GM12878 (cell line): ENCODE measurements around the gene CLPTM1. TPM values are rescaled to one million over a fixed set of nuclear protein-coding genes. Genes with fewer than 3 reads are reported as not detected.

ENCODE experiments used
- ATAC-seq: fragments of 200-7000 bp; cut with Tn5 transposase; 3 replicates; pipeline ENCODE4 v1.9.1; 2020; ENCODE audit warnings: mild to moderate bottlenecking, moderate library complexity
- BruUV-seq: library from RNA; stranded (reverse); fragments of 400-500 nt; replicated peaks from 2 replicates; lab custom pipeline; 2021; lab: Mats Ljungman, UMichigan
- CTCF ChIA-PET: fragments of 300-600 bp; sonication (Branson Sonifier 250); formaldehyde crosslinking; extraction: SDS; loops from one replicate; lab custom pipeline; 2021; ENCODE audit warnings: inconsistent platforms; lab: Yijun Ruan, JAX
- POLR2A ChIA-PET: fragments of 350-600 bp; formaldehyde crosslinking; extraction: SDS; loops from one replicate; lab custom pipeline; 2021; ENCODE audit warnings: inconsistent platforms; lab: Charles Lee
- RAD21 ChIA-PET: fragments of 300-600 bp; sonication (Branson Sonifier 250); formaldehyde crosslinking; loops from one replicate; lab custom pipeline; 2023; ENCODE audit warnings: antibody characterized with exemption; ENCODE audit not compliant: unreplicated experiment; lab: Charles Lee
- SMC1A ChIA-PET: fragments of 300-600 bp; sonication (Branson Sonifier 250); formaldehyde crosslinking; loops from one replicate; lab custom pipeline; 2023; ENCODE audit not compliant: unreplicated experiment, uncharacterized antibody; lab: Charles Lee
- DNase-seq: peaks from one replicate; pipeline ENCODE4 v3.0.0-alpha.2; 2011; ENCODE audit warnings: low read depth, low spot score
- FAIRE-seq: peaks from 3 replicates; lab custom pipeline; 2011; peaks lifted over from hg19 to GRCh38; lab: Jason Lieb, UNC
- H2AFZ ChIP-seq: 2 replicates; pipeline ENCODE4 v1.6.0; 2011; ENCODE audit warnings: low read depth, low read length, control low read depth; ENCODE audit not compliant: control insufficient read depth
- H3K27ac ChIP-seq: 2 replicates; pipeline ENCODE4 v1.5.1; 2011; ENCODE audit warnings: control low read depth; ENCODE audit not compliant: control insufficient read depth, insufficient read depth
- H3K27me3 ChIP-seq, 2 experiments: replicated peaks in 1 of 2; 2 replicates each; pipeline versions ENCODE4 v1.6.0 to v1.6.1; 2011; ENCODE audit warnings: low read length in 1 of 2; ENCODE audit not compliant: control insufficient read depth in 2 of 2, insufficient read depth in 2 of 2
- H3K36me3 ChIP-seq, 2 experiments: 2 replicates each; pipeline ENCODE4 v1.5.1; 2011; ENCODE audit warnings: low read length in 1 of 2; ENCODE audit not compliant: control insufficient read depth in 2 of 2, insufficient read depth in 2 of 2
- H3K4me1 ChIP-seq: 2 replicates; pipeline ENCODE4 v1.6.1; 2011; ENCODE audit warnings: mild to moderate bottlenecking, low read length, moderate library complexity, mixed read lengths; ENCODE audit not compliant: control insufficient read depth, insufficient read depth
- H3K4me2 ChIP-seq: 2 replicates; pipeline ENCODE4 v1.6.0; 2011; ENCODE audit warnings: control low read depth; ENCODE audit not compliant: control insufficient read depth, insufficient read depth
- H3K4me3 ChIP-seq: fragments of 200-600 bp; sonication (generic); 2 replicates; pipeline ENCODE4 v1.5.1; 2016
- H3K79me2 ChIP-seq: 2 replicates; pipeline ENCODE4 v1.6.0; 2011; ENCODE audit warnings: low read length; ENCODE audit not compliant: control insufficient read depth, insufficient read depth
- H3K9ac ChIP-seq: 2 replicates; pipeline ENCODE4 v1.8.0; 2011; ENCODE audit warnings: low read length, control low read depth, mixed read lengths; ENCODE audit not compliant: control insufficient read depth, insufficient read depth
- H3K9me3 ChIP-seq: replicated peaks from 3 replicates; pipeline ENCODE4 v1.5.1; 2011; ENCODE audit warnings: mild to moderate bottlenecking, low read length; ENCODE audit not compliant: control insufficient read depth, insufficient read depth
- H4K20me1 ChIP-seq: 2 replicates; pipeline ENCODE4 v1.6.0; 2011; ENCODE audit not compliant: control insufficient read depth, insufficient read depth
- GABPA ChIP-seq: IDR thresholded peaks from 2 replicates; pipeline ENCODE4 v1.6.1; 2014; ENCODE audit warnings: antibody characterized with exemption, low read depth, mild to moderate bottlenecking, inconsistent platforms
- IKZF1 ChIP-seq: fragments of 450-650 bp; conservative IDR thresholded peaks from 2 replicates; pipeline ENCODE4 v1.6.1; 2017; ENCODE audit warnings: antibody characterized with exemption, mild to moderate bottlenecking
- KDM1A ChIP-seq: fragments of 200-600 bp; sonication (generic); IDR thresholded peaks from 2 replicates; pipeline ENCODE4 v1.6.1; 2016; ENCODE audit warnings: borderline replicate concordance
- MLLT1 ChIP-seq: fragments of 450-650 bp; IDR thresholded peaks from 2 replicates; pipeline ENCODE4 v1.6.1; 2016; ENCODE audit warnings: mild to moderate bottlenecking
- MXI1 ChIP-seq: fragments of 150-350 bp; IDR thresholded peaks from 2 replicates; pipeline ENCODE4 v1.6.1; 2011; ENCODE audit warnings: low read depth, mild to moderate bottlenecking, inconsistent platforms, low read length, improper control_type of control experiment
- NR2C2 ChIP-seq: IDR thresholded peaks from 2 replicates; pipeline ENCODE4 v1.6.1; 2011; ENCODE audit warnings: borderline replicate concordance, low read depth; ENCODE audit not compliant: control insufficient read depth, insufficient read length
- POLR2AphosphoS5 ChIP-seq: IDR thresholded peaks from 2 replicates; pipeline ENCODE4 v1.6.1; 2011; ENCODE audit warnings: mild to moderate bottlenecking, low read length, inconsistent platforms
- RB1 ChIP-seq: fragments of 450-650 bp; formaldehyde crosslinking; IDR thresholded peaks from 2 replicates; pipeline ENCODE4 v1.6.1; 2017; ENCODE audit warnings: mild to moderate bottlenecking, borderline replicate concordance
- STAT1 ChIP-seq: fragments of 450-650 bp; conservative IDR thresholded peaks from 2 replicates; pipeline ENCODE4 v1.6.1; 2014; ENCODE audit warnings: antibody characterized with exemption, mild to moderate bottlenecking
- SUPT20H ChIP-seq: IDR thresholded peaks from 2 replicates; pipeline ENCODE4 v1.6.1; 2011; ENCODE audit warnings: low read depth, mild to moderate bottlenecking, low read length, moderate library complexity, borderline replicate concordance; ENCODE audit not compliant: control insufficient read depth
- TCF12 ChIP-seq: IDR thresholded peaks from 2 replicates; pipeline ENCODE4 v1.6.1; 2011; ENCODE audit warnings: low read depth, mild to moderate bottlenecking, low read length
- YBX1 ChIP-seq: fragments of 450-650 bp; IDR thresholded peaks from 2 replicates; pipeline ENCODE4 v1.6.1; 2016; ENCODE audit warnings: antibody characterized with exemption
- ZNF207 ChIP-seq: fragments of 450-650 bp; IDR thresholded peaks from 2 replicates; pipeline ENCODE4 v1.6.1; 2014; ENCODE audit warnings: antibody characterized with exemption, mild to moderate bottlenecking, borderline replicate concordance
- ZZZ3 ChIP-seq: IDR thresholded peaks from 2 replicates; pipeline ENCODE4 v1.6.1; 2011; ENCODE audit warnings: low read depth; ENCODE audit not compliant: control insufficient read depth, insufficient read length
- WGBS: methylation state at CpG from one replicate; pipeline ENCODE4 v1.1.6; 2016; ENCODE audit warnings: low lambda C conversion rate; ENCODE audit not compliant: insufficient replicate concordance, insufficient coverage; ENCODE audit errors: missing lambda C conversion rate; 5-methylcytosine and 5-hydroxymethylcytosine counted together
- in situ Hi-C: fragments of 300-500 bp; cut with MboI; formaldehyde crosslinking; loops from 9 replicates; pipeline ENCODE4 v1.14.3; 2018; ENCODE audit warnings: mixed read lengths
- intact Hi-C: fragments of 100-400 bp; cut with micrococcal nuclease; formaldehyde crosslinking; loops from one replicate; pipeline ENCODE4 v1.14.2; 2022; ENCODE audit not compliant: unreplicated experiment
- polyA plus RNA-seq, 11 experiments: library from polyadenylated mRNA; depleted of rRNA in 4 of 11; unstranded in 6 of 11; stranded (reverse) in 5 of 11; fragments of >200 nt; fragmentation: Nextera tagmentation in 4 of 11; fragmentation: Illumina TruSeq in 1 of 11; extraction: Ambion mirVana in 4 of 11; extraction: Trizol in 1 of 11; gene quantifications; 1 replicate in 1 of 11; 2 replicates in 10 of 11; pipeline versions ENCODE4 v1.2.1 to v1.2.3, GENCODE V29; 2011 to 2016; ENCODE audit warnings: inconsistent platforms in 2 of 11, missing spikeins in 2 of 11, low read depth in 1 of 11
- total RNA-seq, 4 experiments: library from RNA; depleted of rRNA in 3 of 4; stranded (reverse); fragments of >200 nt in 3 of 4; fragmentation: Illumina TruSeq in 1 of 4; extraction: Trizol in 1 of 4; gene quantifications; 2 replicates each; pipeline versions ENCODE4 v1.2.1 to v1.2.3, GENCODE V29; 2013 to 2021

The CLPTM1 gene
- total and polyA plus RNA-seq, 10 of the 15 experiments (the other 5 are each of a cell fraction or from before 2014, with no cell fraction given): 0.42 to 72.6 (median 35.2) TPM

- no peaks in the 10 kb centered on the region for H3K79me2 ChIP-seq
- no peak for TF ChIP-seq YBX1
- TF ChIP-seq MXI1: no peak
- no peak for TF ChIP-seq MLLT1
- no peak for TF ChIP-seq ZZZ3
- no peak for TF ChIP-seq IKZF1
- TF ChIP-seq KDM1A: no peak
- TF ChIP-seq ZNF207: no peak
- no peak for TF ChIP-seq RB1
- TF ChIP-seq STAT1: no peak
- no peak for TF ChIP-seq NR2C2
- TF ChIP-seq SUPT20H: no peak
- no peak for TF ChIP-seq POLR2AphosphoS5
- no peak for TF ChIP-seq GABPA
- TF ChIP-seq TCF12: no peak
- BruUV-seq: no TSS peak
- no peaks in the 10 kb centered on the region for H3K27me3 ChIP-seq
- DNase-seq: no peak
- no peaks in the 10 kb centered on the region for H3K36me3 ChIP-seq
- ChIA-PET CTCF (interaction anchor here (1.2 kb wide), 1 partner anchor 39 kb away, joined by 4 read pairs; no protein-coding TSS in a partner anchor), SMC1A (no interaction called here), RAD21 (no interaction called here), POLR2A (no interaction called here)
- ATAC-seq: no peak
- H2AFZ ChIP-seq: no peak overlapping the region
- in situ Hi-C loops (no loop called here), intact Hi-C loops (no loop called here)
- H3K9me3 ChIP-seq: no peaks in the 10 kb centered on the region
- H3K4me2 ChIP-seq: no peak overlapping the region
- peaks cover 10% of the 10 kb centered on the region for H3K4me1 ChIP-seq
- H3K9ac ChIP-seq: no peak overlapping the region
- 89% methylated on average over 13 of the region's 13 CpGs for WGBS
- no peak for FAIRE-seq
- no peaks in the 10 kb centered on the region for H4K20me1 ChIP-seq
- no peak overlapping the region for H3K27ac ChIP-seq
- no peak overlapping the region for H3K4me3 ChIP-seq
These were observed 8.1 kb upstream of the CLPTM1 start for GRCh38 chr19:44947041-44947581.
